Endodermal cell (in vitro differentiated cells): ENCODE measurements around the gene NTRK3. TPM values are rescaled to one million over a fixed set of nuclear protein-coding genes. Genes with fewer than 3 reads are reported as not detected.

Experiments used
- DNase-seq: peaks from one replicate; pipeline ENCODE4 v3.0.0-alpha.2; 2017
- H3K27ac ChIP-seq: 2 replicates; pipeline ENCODE4 v1.5.1; 2013; ENCODE audit warnings: mild to moderate bottlenecking, low read depth, low read length, moderate library complexity
- H3K27me3 ChIP-seq: 2 replicates; pipeline ENCODE4 v1.6.1; 2013; ENCODE audit warnings: mild to moderate bottlenecking, low read length, moderate library complexity; ENCODE audit not compliant: insufficient read depth, control insufficient read depth, poor library complexity, severe bottlenecking
- H3K36me3 ChIP-seq: 2 replicates; pipeline ENCODE4 v1.7.0; 2013; ENCODE audit warnings: mild to moderate bottlenecking, low read length, moderate library complexity; ENCODE audit not compliant: control insufficient read depth, insufficient read depth
- H3K4me1 ChIP-seq: one replicate; pipeline ENCODE4 v1.7.0; 2013; ENCODE audit warnings: low read length; ENCODE audit not compliant: control insufficient read depth, insufficient read depth
- H3K4me3 ChIP-seq: 2 replicates; pipeline ENCODE4 v1.5.1; 2013; ENCODE audit warnings: mild to moderate bottlenecking, low read length, moderate library complexity
- H3K9ac ChIP-seq: 2 replicates; pipeline ENCODE4 v1.6.1; 2013; ENCODE audit warnings: mild to moderate bottlenecking, low read length, moderate library complexity; ENCODE audit not compliant: poor library complexity, severe bottlenecking; ENCODE audit errors: extremely low read depth
- H3K9me3 ChIP-seq: 2 replicates; pipeline ENCODE4 v1.6.1; 2013; ENCODE audit warnings: mild to moderate bottlenecking, low read length, moderate library complexity; ENCODE audit not compliant: control insufficient read depth
- H3K27ac Mint-ChIP-seq: 2 replicates; pipeline ENCODE4 v1.8.0; 2020; ENCODE audit warnings: mixed read lengths
- H3K27me3 Mint-ChIP-seq: 2 replicates; pipeline ENCODE4 v1.8.0; 2021; ENCODE audit warnings: mild to moderate bottlenecking, mixed read lengths; ENCODE audit not compliant: insufficient read depth
- H3K36me3 Mint-ChIP-seq: 2 replicates; pipeline ENCODE4 v1.8.0; 2020; ENCODE audit warnings: low read depth, mixed read lengths
- H3K4me1 Mint-ChIP-seq: 2 replicates; pipeline ENCODE4 v1.8.0; 2020; ENCODE audit warnings: mixed read lengths
- H3K4me3 Mint-ChIP-seq: 2 replicates; pipeline ENCODE4 v1.8.0; 2020; ENCODE audit warnings: mild to moderate bottlenecking, moderate library complexity, mixed read lengths
- H3K9me3 Mint-ChIP-seq: 2 replicates; pipeline ENCODE4 v1.8.0; 2020; ENCODE audit warnings: mild to moderate bottlenecking, mixed read lengths
- CTCF ChIP-seq: fragments of 200-600 bp; sonication (generic); conservative IDR thresholded peaks from 2 replicates; pipeline ENCODE4 v1.5.0; 2021; ENCODE audit warnings: antibody characterized with exemption, mild to moderate bottlenecking
- WGBS, 2 experiments: methylation state at CpG; one replicate each; pipeline versions ENCODE4 v1.1.5 to v1.1.7; 2013; ENCODE audit warnings: missing lambda C conversion rate in 2 of 2, mixed read lengths in 1 of 2; ENCODE audit not compliant: insufficient coverage in 1 of 2, insufficient read length in 1 of 2; 5-methylcytosine and 5-hydroxymethylcytosine counted together
- total RNA-seq, 2 donors: library from RNA; stranded (reverse); fragmentation: NEBNext Ultra II Directional in 1 of 2; extraction: Animal tissue kit (Norgen Biotek cat#: 25700) in 1 of 2; gene quantifications; 2 replicates in 1 of 2; 3 replicates in 1 of 2; pipeline ENCODE4 v1.2.1, GENCODE V29; 2021

The NTRK3 gene
- total RNA-seq, 2 donors from 2014 or later, result 0.11 to 0.86 TPM

- Mint-ChIP-seq H3K9me3 (no peaks in the 10 kb centered on the region), H3K4me3 (no peak overlapping the region)
These were observed 101.2 kb downstream of the NTRK3 start for GRCh38 chr15:88155310-88155709.

GRCh38 chr15:88152672-88153071, 103.9 kb downstream of the NTRK3 start:
- Histone ChIP-seq H3K9me3 (no peaks in the 10 kb centered on the region), H3K4me1 (no peaks in the 10 kb centered on the region), H3K27ac (no peak overlapping the region), H3K36me3 (no peaks in the 10 kb centered on the region), H3K4me3 (no peak overlapping the region), H3K9ac (no peak overlapping the region), H3K27me3 (peaks cover 10% of the 10 kb centered on the region)
- no peak overlapping the region for H3K27ac Mint-ChIP-seq
- H3K27me3 Mint-ChIP-seq, result peaks cover 22% of the 10 kb centered on the region
- no peaks in the 10 kb centered on the region for H3K36me3 Mint-ChIP-seq
- H3K9me3 Mint-ChIP-seq, result no peaks in the 10 kb centered on the region
- no peak overlapping the region for H3K4me3 Mint-ChIP-seq
- WGBS, 2 experiments, result 81 to 83% methylated on average over 2 to 3 of the region's 3 CpGs
- no peak for DNase-seq
- no peak for TF ChIP-seq CTCF
- H3K4me1 Mint-ChIP-seq, result peaks cover 6% of the 10 kb centered on the region

More at GRCh38 chr15:88155310-88155709, 101.2 kb downstream of the NTRK3 start:
- H3K4me1 ChIP-seq, result no peaks in the 10 kb centered on the region
- H3K36me3 Mint-ChIP-seq, result no peaks in the 10 kb centered on the region
- H3K9ac ChIP-seq, result no peak overlapping the region
- no peaks in the 10 kb centered on the region for H3K9me3 ChIP-seq
- no peaks in the 10 kb centered on the region for H3K36me3 ChIP-seq
- H3K4me1 Mint-ChIP-seq, result peaks cover 6% of the 10 kb centered on the region
- H3K27me3 Mint-ChIP-seq, result peaks cover 6% of the 10 kb centered on the region
- no peak for TF ChIP-seq CTCF
- 83% methylated on average over 1 of the region's 2 CpGs; no CpG with 5 or more reads in 1 of the 2 experiments for WGBS, 2 experiments
- no peak for DNase-seq
- no peaks in the 10 kb centered on the region for H3K27me3 ChIP-seq
- H3K27ac ChIP-seq, result no peak overlapping the region
- H3K27ac Mint-ChIP-seq, result no peak overlapping the region
- no peak overlapping the region for H3K4me3 ChIP-seq

- H3K4me1 Mint-ChIP-seq, result peaks cover 5% of the 10 kb centered on the region
- Histone ChIP-seq H3K27me3 (peaks cover 10% of the 10 kb centered on the region), H3K4me1 (no peaks in the 10 kb centered on the region), H3K4me3 (no peak overlapping the region), H3K9ac (no peak overlapping the region), H3K36me3 (no peaks in the 10 kb centered on the region), H3K27ac (no peak overlapping the region), H3K9me3 (no peaks in the 10 kb centered on the region)
- H3K27me3 Mint-ChIP-seq, result peaks cover 26% of the 10 kb centered on the region
- no peak overlapping the region for H3K27ac Mint-ChIP-seq
- no peak for DNase-seq
- 72 to 91% methylated on average over 3 to 4 of the region's 4 CpGs for WGBS, 2 experiments
- TF ChIP-seq CTCF, result no peak
- no peak overlapping the region for H3K4me3 Mint-ChIP-seq
- no peaks in the 10 kb centered on the region for H3K9me3 Mint-ChIP-seq
- no peaks in the 10 kb centered on the region for H3K36me3 Mint-ChIP-seq
These were observed 108.8 kb downstream of the NTRK3 start for GRCh38 chr15:88147760-88148159.
